Brain pericyte (primary cell): ENCODE results near the gene COIL.
"Not testable (repeated sequence)": the region's sequence is repeated elsewhere in the genome, so short reads cannot be mapped to it uniquely, and the experiment has no call there.

Experiments used
- DNase-seq: peaks from one replicate; pipeline ENCODE4 v3.0.0-alpha.2; 2012; ENCODE audit warnings: low read depth, low spot score

Gene COIL

GRCh38 chr17:56960596-56961538 lies at the start of gene COIL:
Gene COIL, minus strand, starts transcription at chr17:56961050. Its CDS starts 31 bp downstream, at chr17:56961019.
- peak; percentile 68 for DNase-seq

DNA sequence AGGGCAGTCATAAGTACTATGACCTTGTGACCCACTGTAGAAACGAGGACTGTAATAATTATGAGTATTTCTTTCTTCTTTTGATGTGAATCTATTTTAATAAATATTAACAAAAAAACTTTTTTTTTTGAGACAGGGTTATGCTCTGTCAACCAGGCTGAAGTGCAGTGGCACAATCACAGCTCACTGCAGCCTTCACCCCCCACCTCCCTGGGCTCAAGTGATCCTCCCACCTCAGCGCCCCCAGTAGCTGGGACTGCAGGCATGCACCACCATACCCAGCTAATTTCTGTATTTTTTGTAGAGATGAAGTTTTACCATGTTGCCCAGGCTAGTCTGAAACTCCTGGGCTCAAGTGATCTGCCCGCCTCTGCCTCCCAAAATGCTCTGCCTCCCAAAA lies 49.6 kb upstream of the COIL start:
- DNase-seq, result no peak

DNA sequence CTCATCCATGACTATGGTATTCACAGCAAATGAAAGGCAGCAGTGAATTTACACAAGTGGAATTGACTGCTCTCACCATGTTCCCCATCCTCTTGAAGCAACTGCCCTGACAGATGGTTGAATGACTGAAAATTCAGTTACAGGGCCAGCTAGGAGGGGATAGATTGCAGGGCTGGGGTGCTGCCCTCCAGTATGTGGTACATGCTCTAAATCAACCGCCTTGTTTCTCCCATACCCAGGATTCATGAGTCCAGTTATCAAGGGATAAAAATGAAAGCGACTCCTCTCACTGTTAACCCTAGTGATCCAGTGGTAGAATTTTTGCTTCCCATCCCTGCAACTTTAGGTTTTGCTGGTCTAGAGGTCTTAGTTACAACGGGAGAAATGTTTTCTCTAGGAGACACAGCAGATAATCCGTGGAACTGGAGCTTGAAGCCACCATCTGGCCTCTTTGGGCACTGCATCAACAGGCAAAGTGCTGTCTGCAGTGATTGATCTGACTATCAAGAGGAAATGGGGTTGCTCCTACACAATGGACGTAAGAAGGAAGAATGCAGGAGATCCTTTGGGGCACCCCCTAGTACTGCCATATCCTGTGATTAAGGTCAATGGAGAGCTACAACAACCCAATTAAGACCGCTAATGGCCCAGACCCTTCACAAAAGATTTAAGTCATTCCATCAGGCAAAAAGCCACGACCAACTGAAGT lies 49.0 kb upstream of the COIL start:
- DNase-seq, result no peak

GRCh38 chr17:57008958-57009357 lies 48.1 kb upstream of the COIL start:
- DNase-seq, result no peak

DNA sequence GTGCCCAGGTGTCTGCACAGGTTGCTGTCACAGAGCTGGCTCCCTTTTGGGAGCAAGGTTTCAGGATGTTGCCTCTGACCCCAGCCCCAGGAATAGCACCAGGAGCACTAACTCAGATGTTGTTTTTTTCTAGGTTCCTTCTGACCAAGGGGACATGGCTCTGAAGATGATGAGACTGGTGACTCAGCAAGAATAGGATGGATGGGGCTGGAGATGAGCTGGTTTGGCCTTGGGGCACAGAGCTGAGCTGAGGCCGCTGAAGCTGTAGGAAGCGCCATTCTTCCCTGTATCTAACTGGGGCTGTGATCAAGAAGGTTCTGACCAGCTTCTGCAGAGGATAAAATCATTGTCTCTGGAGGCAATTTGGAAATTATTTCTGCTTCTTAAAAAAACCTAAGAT lies 45.2 kb upstream of the COIL start:
- no peak for DNase-seq

DNA sequence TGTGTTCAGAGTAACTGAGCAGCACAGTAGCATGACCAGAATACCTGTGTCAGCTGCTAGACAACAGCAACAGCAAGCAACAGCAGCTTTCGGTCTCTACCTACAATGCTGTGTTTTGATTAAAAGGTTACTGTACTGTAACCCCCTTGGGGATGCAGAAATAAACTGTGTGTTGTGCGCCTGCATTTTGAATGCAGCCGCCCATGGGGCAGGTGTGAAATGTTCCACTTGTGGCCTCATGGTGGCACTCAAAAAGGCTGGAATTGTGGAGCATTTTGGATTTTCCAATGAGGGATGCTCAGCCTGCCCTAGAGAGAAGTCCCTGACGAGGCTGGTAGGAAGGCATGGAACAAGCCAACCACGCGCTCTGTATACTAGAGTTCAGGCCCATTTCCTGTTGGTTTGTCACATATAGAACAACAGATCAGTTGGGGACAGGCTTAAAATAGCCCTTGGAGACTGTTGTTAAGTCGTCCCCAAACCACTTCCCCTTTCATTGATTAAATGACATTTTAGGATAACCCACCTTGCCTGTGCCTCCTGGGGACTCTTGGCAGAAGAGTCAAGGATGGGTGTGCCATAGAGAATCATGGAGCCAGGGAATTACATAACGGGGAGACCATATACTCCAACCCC lies 44.2 kb upstream of the COIL start:
- DNase-seq, result no peak

DNA sequence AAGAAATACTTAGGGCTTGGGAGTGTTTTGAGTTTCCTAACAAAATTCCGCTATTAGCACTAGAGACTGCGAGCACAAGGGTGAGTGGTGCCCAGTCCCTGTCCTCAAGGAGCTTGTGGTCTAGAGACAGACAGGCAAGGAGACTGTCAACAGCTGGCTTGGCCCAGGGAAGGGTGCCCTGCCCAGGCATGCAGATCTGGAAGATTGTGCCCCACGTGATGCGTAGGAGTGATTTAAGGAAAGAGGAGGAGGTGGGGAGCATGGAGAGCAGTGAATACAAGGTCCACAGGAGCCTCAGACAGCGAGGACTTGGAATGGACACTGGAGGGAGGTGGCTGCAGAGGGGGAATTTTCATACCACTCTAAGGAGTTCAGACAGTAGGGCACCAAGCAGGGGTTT lies 42.1 kb upstream of the COIL start:
- DNase-seq, result no peak

DNA sequence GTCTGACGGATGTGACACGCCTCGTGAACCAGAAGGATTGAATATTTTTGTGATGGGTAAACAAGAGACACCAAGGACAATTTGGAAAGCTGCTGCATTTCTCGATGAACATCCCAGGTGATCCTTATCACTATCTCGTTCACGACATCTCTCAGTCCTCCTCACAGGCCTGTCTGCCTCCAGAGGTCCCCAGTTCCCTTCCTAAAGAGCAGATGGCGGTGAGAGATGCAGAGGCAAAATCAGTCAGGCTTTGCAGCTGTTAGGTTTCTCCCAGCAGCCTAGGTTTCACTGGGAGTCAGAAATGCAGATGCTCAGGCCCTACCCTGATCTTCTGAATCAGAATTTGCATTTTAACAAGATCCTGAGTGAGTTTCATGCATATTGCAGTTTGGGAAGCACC lies 40.7 kb upstream of the COIL start:
- no peak for DNase-seq

- no peak for DNase-seq
Observed at GRCh38 chr17:56997313-56997712, 36.5 kb upstream of the COIL start.

GRCh38 chr17:56995766-56996165 lies 34.9 kb upstream of the COIL start:
- no peak for DNase-seq

DNA sequence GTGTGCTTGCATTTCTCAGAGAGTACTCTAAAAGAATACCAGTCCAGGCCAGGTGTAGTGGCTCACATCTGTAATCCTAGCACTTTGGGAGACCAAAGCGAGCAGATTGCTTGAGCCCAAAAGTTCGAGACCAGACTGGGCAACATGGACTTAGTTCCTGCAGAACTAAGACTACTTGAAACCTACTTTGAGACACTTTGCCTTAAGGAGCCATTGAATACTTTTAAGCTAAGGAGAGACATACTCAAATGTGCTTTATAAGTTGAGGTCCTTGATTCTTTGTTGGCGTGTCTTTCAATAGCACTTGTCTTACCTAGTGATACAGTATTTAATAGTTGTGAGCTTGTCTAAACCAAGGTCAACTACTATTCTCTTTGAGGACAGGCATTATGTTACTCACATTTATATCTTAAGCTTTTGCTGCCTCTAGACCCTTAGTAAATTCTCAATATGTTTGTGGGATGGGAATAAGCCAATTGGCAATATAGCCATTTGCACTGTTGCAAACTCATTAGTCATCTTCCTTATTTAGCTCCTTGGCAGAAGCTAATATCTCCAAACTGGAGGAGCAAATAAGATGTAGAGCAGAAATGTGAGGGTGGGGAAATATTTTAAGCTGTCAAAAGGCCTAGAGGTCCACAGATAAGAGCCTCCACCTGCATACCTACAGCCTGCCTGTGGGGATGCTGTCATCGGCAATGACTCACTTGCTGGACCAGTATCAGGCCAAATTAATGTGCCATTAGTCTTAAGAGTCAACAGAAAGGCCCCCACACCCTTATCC lies 33.4 kb upstream of the COIL start:
- no peak for DNase-seq

DNA sequence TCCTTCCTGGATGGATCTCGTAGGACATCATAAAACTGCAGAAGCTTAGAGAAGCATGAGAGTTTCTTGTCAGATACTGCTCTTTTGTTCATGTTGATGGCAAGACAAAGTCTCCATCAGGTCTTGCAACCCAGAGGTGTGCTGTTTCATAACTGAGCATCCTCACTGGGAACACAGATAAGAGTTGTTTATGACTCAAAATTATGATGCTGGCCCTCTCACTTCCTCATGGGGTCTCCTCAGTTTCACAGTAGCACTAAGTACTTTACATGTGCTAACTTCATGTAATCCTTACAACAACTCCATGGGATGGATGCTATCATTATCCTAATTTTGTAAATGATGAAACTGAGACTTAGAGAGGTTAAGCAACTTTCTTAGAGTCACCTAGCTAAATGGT lies 31.5 kb upstream of the COIL start:
- DNase-seq, result no peak

- no peak for DNase-seq
Observed at GRCh38 chr17:56988901-56989572, 28.2 kb upstream of the COIL start.

DNA sequence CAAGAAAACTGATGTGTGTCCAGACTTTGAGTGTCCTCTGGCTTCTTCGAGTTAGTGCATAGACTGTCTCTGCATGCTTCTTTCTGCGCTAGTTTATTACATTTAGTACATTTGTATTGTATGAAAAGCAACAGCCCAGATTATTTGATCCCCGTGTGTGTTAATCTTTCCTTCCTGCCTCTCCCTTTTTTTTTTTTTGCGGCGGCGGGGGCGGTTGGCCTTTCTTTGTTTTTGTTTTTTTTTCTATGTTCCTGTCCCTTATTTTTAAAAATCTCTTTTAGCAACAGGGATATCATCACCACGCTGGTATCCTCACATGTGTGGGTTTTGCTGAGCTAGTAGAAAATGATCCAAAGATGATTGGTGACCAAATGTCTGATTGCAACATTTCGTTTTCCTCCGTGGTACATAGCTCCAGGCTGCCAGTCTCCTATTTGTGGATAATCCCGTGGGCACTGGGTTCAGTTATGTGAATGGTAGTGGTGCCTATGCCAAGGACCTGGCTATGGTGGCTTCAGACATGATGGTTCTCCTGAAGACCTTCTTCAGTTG lies 26.5 kb upstream of the COIL start:
- no peak for DNase-seq

DNA sequence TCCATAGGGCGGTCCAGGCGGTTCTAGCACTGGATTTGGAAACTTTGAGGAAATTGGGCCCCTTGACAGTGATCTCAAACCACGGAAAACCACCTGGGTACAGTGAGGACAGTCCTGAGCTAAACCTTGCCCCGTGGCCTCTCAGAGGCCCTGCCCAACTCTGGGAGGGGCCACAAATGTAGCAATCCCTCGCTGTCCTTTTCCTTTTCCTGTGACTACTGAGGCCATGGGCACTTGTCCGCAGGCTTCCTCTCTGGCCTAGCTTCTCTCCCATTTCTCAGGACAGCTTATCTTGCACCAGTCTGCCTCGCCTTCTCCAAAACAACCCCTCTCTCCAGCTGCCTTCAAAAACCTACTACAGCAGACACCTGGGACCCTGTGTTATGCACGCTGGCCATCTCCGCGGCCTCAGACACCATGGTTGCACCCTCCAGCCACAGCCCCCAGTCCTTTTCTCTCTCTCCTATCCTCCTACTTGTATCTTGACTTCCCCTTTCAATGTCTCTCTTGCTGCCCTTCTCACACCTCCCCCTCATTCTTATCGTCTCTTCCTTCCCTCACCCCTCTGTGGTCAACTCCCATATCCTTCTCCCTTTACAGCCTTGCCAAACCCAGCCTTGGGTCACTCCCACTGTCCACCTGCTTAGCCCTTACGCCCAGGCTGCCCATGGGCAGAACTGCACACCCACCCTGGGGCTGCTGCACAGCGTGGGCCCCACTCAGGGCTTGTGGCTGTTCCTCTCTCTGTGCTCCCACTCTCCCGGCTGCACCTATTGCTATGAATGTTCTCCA lies 24.7 kb upstream of the COIL start:
- no peak for DNase-seq

- DNase-seq, result no peak
Observed at GRCh38 chr17:56983366-56983765, 22.5 kb upstream of the COIL start.

DNA sequence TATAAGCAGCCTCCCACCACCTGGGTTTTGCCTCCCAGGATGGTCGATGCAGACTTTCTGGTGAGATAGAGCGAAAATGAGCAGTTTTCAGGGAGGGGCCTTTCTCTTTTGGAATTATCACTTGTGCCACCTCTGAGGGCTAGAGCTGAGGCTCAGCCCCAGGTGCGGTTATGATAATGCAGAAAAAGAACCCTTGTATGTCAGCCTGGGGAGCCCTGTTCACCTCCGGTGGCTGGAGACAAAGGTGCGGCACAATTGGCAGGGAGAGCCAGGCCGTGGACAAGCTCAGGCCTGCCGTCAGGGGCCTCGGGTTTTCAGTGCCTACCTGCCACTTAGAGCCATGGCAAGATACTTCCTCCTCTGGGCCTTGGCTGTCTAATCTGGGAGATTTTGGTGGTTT lies 21.5 kb upstream of the COIL start:
- no peak for DNase-seq

DNA sequence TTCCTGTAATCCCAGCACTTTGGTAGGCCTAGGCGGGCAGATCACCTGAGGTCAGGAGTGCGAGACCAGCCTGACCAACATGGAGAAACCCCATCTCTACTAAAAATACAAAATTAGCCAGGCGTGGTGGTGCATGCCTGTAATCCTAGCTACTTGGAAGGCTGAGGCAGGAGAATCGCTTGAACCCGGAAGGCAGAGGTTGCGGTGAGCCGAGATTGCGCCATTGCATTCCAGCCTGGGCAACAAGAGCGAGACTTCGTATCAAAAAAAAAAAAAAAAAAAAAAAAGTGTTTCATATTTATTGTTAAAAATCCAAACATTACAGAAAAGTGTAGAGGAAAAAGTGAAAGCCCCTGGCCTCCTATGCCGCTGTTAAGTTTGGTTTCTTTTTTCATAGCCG lies 19.7 kb upstream of the COIL start:
- DNase-seq, result not testable (repeated sequence)

GRCh38 chr17:56979091-56979480 lies 18.2 kb upstream of the COIL start:
- DNase-seq, result no peak
